AG09319 (cell line): Measurements from ENCODE around the gene TTC24.

Experiments
- DNase-seq: peaks from one replicate; pipeline ENCODE4 v3.0.0-alpha.2; 2010; ENCODE audit warnings: low read depth; ENCODE audit errors: extremely low read depth
- TF ChIP-seq, protein P1 (sequence below): IDR thresholded peaks from 2 replicates; pipeline ENCODE4 v1.5.1; 2011; ENCODE audit warnings: low read depth, mild to moderate bottlenecking, inconsistent platforms, low read length, moderate library complexity

TTC24 gene

DNA sequence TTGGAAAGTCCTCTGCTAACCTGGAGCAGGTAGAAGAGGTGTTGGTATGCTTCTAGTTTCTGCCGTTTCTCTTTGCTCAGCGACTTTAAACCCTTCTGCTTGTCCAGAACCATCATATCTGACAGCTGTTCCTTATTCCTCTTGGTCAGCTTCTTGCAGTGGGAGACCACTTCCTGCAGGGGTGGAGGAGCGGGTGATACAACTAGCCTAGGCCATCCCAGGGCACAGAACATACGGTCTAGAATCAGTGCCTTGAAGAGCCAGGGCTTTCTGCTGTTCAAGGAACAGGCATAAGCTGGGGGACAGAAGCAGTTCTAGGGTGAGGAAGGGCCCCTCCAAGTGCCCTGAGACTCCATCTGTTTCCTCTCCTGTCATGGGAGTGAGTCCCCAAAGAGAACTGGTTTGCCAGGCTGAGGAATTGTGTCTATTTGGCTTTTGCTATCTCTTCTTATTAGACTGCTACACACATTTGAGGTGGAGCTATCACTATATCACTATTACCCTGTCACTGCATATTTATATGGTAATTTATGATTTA lies 39.6 kb upstream of the TTC24 start:
- TF ChIP-seq, protein P1, sequence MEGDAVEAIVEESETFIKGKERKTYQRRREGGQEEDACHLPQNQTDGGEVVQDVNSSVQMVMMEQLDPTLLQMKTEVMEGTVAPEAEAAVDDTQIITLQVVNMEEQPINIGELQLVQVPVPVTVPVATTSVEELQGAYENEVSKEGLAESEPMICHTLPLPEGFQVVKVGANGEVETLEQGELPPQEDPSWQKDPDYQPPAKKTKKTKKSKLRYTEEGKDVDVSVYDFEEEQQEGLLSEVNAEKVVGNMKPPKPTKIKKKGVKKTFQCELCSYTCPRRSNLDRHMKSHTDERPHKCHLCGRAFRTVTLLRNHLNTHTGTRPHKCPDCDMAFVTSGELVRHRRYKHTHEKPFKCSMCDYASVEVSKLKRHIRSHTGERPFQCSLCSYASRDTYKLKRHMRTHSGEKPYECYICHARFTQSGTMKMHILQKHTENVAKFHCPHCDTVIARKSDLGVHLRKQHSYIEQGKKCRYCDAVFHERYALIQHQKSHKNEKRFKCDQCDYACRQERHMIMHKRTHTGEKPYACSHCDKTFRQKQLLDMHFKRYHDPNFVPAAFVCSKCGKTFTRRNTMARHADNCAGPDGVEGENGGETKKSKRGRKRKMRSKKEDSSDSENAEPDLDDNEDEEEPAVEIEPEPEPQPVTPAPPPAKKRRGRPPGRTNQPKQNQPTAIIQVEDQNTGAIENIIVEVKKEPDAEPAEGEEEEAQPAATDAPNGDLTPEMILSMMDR, result no peak

GRCh38 chr1:156540955-156541354 lies 38.6 kb upstream of the TTC24 start:
- TF ChIP-seq, protein P1, result no peak
- DNase-seq, result no peak

More for the DNA sequence above, 39.6 kb upstream of the TTC24 start:
- no peak for DNase-seq

- no peak for DNase-seq
- TF ChIP-seq, protein P1, result no peak
These were observed 36.5 kb upstream of the TTC24 start for GRCh38 chr1:156543066-156543465.

DNA sequence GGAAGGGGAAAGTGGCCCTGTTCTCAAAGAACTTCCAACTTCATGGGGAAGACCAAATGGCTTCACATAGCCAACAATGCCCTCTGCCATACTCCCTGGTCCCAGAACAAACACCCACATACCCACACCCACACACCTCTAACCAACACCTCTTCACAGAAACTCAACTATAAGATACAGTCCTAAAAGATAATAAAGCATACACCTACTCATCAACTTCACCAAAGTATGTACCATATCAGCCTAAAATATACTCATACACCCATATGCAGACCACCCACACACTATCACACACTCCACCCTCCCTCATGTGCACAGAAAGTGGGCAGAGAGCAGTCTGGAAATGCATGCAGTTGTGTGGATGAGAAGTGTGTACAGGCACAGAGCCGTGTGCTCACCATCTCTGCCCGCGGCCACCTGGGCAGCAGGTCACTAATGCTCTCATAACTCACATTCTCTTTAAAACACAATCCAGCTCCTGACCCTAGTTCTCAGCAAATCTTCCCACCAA lies 34.9 kb upstream of the TTC24 start:
- TF ChIP-seq, protein P1, result no peak
- DNase-seq, result no peak

GRCh38 chr1:156546267-156546666 lies 33.3 kb upstream of the TTC24 start:
- TF ChIP-seq, protein P1, result no peak
- DNase-seq, result no peak

- TF ChIP-seq, protein P1, result no peak
- no peak for DNase-seq
These were observed 32.1 kb upstream of the TTC24 start for GRCh38 chr1:156547434-156547833.

- no peak for DNase-seq
- TF ChIP-seq, protein P1, result no peak
These were observed 31.5 kb upstream of the TTC24 start for GRCh38 chr1:156547982-156548381.
